Measurements from ENCODE around the gene VPS25. TPM values are rescaled to one million over a fixed set of nuclear protein-coding genes. Genes with fewer than 3 reads are reported as not detected.

Gene VPS25
- total RNA-seq, 2 experiments from 2014 or later = 78.4 to 84.1 TPM

DNA sequence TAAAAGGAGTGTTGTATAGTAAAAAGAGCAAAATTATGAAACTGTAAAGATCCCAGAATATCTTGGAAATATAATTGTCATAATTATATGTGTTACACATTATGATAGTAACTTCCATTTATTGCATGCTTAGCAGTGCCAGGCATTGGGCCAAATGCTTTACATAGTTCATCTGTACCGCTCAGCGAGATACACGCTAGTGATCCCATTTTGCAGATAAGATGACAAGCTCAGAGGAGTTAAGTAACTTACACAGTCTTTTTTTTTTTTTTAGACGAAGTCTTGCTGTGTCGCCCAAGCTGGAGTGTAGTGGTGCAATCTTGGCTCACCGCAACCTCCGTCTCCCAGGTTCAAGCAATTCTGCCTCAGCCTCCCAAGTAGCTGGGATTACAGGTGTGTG is 21.6 kb upstream of the VPS25 start:
- no peaks in the 10 kb centered on the region for H3K9me3 ChIP-seq (ENCODE audit: low read length)
- no TSS peak for BruUV-seq (replicated peaks)
- no peak overlapping the region for H3K4me2 ChIP-seq (ENCODE audit: low read length)
- no peak for DNase-seq (ENCODE audit: low spot score)
- H3K4me3 ChIP-seq (ENCODE audit: low read depth, low read length, poor library complexity, severe bottlenecking) = no peak overlapping the region
- POLR2A ChIA-PET = interaction anchor here (0.6 kb wide), 3 partner anchors 9 to 16 kb away, joined by 3 read pairs; no protein-coding TSS in a partner anchor
- no peaks in the 10 kb centered on the region for H3K79me2 ChIP-seq (ENCODE audit: insufficient read depth, low read depth, low read length)
- no peaks in the 10 kb centered on the region for H3K9me2 ChIP-seq (ENCODE audit: insufficient read depth, low read length)
- H3K36me3 ChIP-seq (ENCODE audit: insufficient read depth, low read length) = no peaks in the 10 kb centered on the region
- CTCF ChIA-PET (ENCODE audit: unreplicated experiment) = no interaction called here
- H4K20me1 ChIP-seq (ENCODE audit: insufficient read depth, low read length) = no peaks in the 10 kb centered on the region
- H3K27ac ChIP-seq (ENCODE audit: low read depth, low read length, poor library complexity, severe bottlenecking) = no peak overlapping the region
- TF ChIP-seq, protein P1, sequence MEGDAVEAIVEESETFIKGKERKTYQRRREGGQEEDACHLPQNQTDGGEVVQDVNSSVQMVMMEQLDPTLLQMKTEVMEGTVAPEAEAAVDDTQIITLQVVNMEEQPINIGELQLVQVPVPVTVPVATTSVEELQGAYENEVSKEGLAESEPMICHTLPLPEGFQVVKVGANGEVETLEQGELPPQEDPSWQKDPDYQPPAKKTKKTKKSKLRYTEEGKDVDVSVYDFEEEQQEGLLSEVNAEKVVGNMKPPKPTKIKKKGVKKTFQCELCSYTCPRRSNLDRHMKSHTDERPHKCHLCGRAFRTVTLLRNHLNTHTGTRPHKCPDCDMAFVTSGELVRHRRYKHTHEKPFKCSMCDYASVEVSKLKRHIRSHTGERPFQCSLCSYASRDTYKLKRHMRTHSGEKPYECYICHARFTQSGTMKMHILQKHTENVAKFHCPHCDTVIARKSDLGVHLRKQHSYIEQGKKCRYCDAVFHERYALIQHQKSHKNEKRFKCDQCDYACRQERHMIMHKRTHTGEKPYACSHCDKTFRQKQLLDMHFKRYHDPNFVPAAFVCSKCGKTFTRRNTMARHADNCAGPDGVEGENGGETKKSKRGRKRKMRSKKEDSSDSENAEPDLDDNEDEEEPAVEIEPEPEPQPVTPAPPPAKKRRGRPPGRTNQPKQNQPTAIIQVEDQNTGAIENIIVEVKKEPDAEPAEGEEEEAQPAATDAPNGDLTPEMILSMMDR (conservative IDR thresholded peaks at IDR 0.05; ENCODE audit: low read length) = no peak
- TF ChIP-seq EZH2phosphoT487 (IDR thresholded peaks at IDR 0.05; ENCODE audit: borderline replicate concordance, low read depth, low read length) = no peak
- intact Hi-C loops (cut with micrococcal nuclease; ENCODE audit: unreplicated experiment) = no loop called here
- no peaks in the 10 kb centered on the region for H3K4me1 ChIP-seq (ENCODE audit: insufficient read depth, low read length, poor library complexity, severe bottlenecking)
- H2AFZ ChIP-seq (ENCODE audit: low read length) = no peak overlapping the region

DNA sequence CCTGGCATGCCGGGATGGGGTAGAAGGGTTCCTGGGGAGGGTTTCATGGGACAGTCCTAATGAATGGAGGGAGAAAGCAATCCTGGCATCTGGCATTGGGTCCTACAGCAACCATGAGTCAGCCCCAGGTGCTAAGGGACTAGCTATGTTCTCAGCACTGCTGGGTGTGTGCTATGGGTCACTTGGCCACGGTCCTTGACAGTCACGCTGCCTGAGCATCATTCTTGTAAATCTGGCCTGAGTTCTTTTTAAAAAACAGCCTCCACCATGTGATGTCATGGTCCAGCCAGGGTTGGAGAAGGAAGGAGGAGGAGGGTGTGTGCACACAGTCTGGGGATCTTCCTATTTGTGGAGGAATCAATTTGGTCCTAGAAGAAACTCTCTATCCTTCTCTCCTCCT is 18.5 kb upstream of the VPS25 start:
- no peak overlapping the region for H2AFZ ChIP-seq (ENCODE audit: low read length)
- H3K9me2 ChIP-seq (ENCODE audit: insufficient read depth, low read length) = no peaks in the 10 kb centered on the region
- no peak for DNase-seq (ENCODE audit: low spot score)
- no peaks in the 10 kb centered on the region for H4K20me1 ChIP-seq (ENCODE audit: insufficient read depth, low read length)
- H3K4me3 ChIP-seq (ENCODE audit: low read depth, low read length, poor library complexity, severe bottlenecking) = no peak overlapping the region
- POLR2A ChIA-PET = interaction anchor here (0.7 kb wide), 1 partner anchor 190 kb away, joined by 5 read pairs; no protein-coding TSS in a partner anchor
- BruUV-seq (replicated peaks) = no TSS peak
- peaks cover under 1% of the 10 kb centered on the region for H3K4me1 ChIP-seq (ENCODE audit: insufficient read depth, low read length, poor library complexity, severe bottlenecking)
- no peak overlapping the region for H3K4me2 ChIP-seq (ENCODE audit: low read length)
- H3K9me3 ChIP-seq (ENCODE audit: low read length) = no peaks in the 10 kb centered on the region
- intact Hi-C loops (cut with micrococcal nuclease; ENCODE audit: unreplicated experiment) = no loop called here
- TF ChIP-seq, protein P1 (conservative IDR thresholded peaks at IDR 0.05; ENCODE audit: low read length) = no peak
- TF ChIP-seq EZH2phosphoT487 (IDR thresholded peaks at IDR 0.05; ENCODE audit: borderline replicate concordance, low read depth, low read length) = no peak
- H3K36me3 ChIP-seq (ENCODE audit: insufficient read depth, low read length) = no peaks in the 10 kb centered on the region
- no peaks in the 10 kb centered on the region for H3K79me2 ChIP-seq (ENCODE audit: insufficient read depth, low read depth, low read length)
- no peak overlapping the region for H3K27ac ChIP-seq (ENCODE audit: low read depth, low read length, poor library complexity, severe bottlenecking)
- CTCF ChIA-PET (ENCODE audit: unreplicated experiment) = no interaction called here

DNA sequence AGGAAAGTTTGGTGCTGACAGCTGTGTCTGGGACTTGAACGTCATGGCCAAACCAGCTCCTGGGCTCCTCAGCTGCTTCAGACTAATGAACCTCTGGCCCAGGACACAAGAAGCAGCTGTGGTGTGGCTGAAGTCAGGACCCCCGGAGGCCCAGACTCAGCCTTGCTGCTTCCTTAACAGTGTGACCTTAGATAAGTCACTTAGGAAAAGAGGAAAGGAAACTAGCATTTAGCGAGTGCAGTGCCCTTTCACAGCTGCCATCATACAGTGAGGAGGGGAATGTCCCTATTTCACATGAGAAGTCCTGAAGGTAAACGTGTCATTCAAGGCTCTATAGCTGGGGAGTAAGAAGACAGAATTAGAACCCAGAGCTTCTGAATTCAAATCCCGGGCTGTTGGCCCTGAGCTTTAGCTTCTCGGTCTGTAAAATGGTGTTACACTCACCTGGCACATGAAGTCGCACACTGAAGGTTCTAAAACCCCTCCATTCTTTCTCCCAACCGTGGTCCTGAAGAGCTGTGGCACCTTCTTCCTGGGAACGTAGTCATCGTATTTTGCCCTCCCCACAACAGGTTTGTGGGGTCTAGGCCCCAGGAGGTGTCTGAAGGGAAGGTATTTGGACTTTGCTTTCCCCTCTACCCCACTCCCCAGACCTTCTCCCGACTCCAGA is 13.1 kb upstream of the VPS25 start:
- no peak overlapping the region for H3K27ac ChIP-seq (ENCODE audit: low read depth, low read length, poor library complexity, severe bottlenecking)
- CTCF ChIA-PET (ENCODE audit: unreplicated experiment) = no interaction called here

More for the DNA sequence above, 13.1 kb upstream of the VPS25 start:
- Histone ChIP-seq H2AFZ (ENCODE audit: low read length) (no peak overlapping the region), H3K4me2 (ENCODE audit: low read length) (no peak overlapping the region), H3K4me3 (ENCODE audit: low read depth, low read length, poor library complexity, severe bottlenecking) (no peak overlapping the region), H3K79me2 (ENCODE audit: insufficient read depth, low read depth, low read length) (no peaks in the 10 kb centered on the region), H3K4me1 (ENCODE audit: insufficient read depth, low read length, poor library complexity, severe bottlenecking) (peaks cover 9% of the 10 kb centered on the region), H3K9me2 (ENCODE audit: insufficient read depth, low read length) (no peaks in the 10 kb centered on the region), H4K20me1 (ENCODE audit: insufficient read depth, low read length) (no peaks in the 10 kb centered on the region), H3K9me3 (ENCODE audit: low read length) (no peaks in the 10 kb centered on the region), H3K36me3 (ENCODE audit: insufficient read depth, low read length) (no peaks in the 10 kb centered on the region)
- POLR2A ChIA-PET = interaction anchor here (0.5 to 0.6 kb wide), 2 partner anchors 17 to 41 kb away, joined by 3 read pairs; no protein-coding TSS in a partner anchor
- TF ChIP-seq, protein P1 (conservative IDR thresholded peaks at IDR 0.05; ENCODE audit: low read length) = no peak
- no peak for TF ChIP-seq EZH2phosphoT487 (IDR thresholded peaks at IDR 0.05; ENCODE audit: borderline replicate concordance, low read depth, low read length)
- intact Hi-C loops (cut with micrococcal nuclease; ENCODE audit: unreplicated experiment) = no loop called here
- BruUV-seq (replicated peaks) = no TSS peak
- peak; percentile 44 for DNase-seq (ENCODE audit: low spot score)

All from OCI-LY7 (cell line).